Sigmoid colon (tissue), 4 donors: ENCODE measurements around the gene SPARC.

Source experiments
- POLR2A ChIP-seq, 2 donors: fragments of 450-650 bp; IDR thresholded peaks; one replicate each; pipeline ENCODE4 v1.6.1; 2016; ENCODE audit warnings: antibody characterized with exemption in 2 of 2, mild to moderate bottlenecking in 2 of 2, moderate library complexity in 2 of 2
- POLR2AphosphoS5 ChIP-seq, 4 donors: sonication (generic); formaldehyde crosslinking; IDR thresholded peaks; one replicate each; pipeline ENCODE4 v1.6.1; 2017; ENCODE audit warnings: antibody characterized with exemption in 4 of 4
- TF ChIP-seq, protein P1 (sequence below), 4 experiments: fragments of 450-650 bp in 3 of 4; fragments of 200-600 bp in 1 of 4; IDR thresholded peaks; one replicate each; pipeline ENCODE4 v1.5.1; 2016 to 2019; ENCODE audit warnings: antibody characterized with exemption in 4 of 4, mild to moderate bottlenecking in 3 of 4, moderate library complexity in 2 of 4

DNA sequence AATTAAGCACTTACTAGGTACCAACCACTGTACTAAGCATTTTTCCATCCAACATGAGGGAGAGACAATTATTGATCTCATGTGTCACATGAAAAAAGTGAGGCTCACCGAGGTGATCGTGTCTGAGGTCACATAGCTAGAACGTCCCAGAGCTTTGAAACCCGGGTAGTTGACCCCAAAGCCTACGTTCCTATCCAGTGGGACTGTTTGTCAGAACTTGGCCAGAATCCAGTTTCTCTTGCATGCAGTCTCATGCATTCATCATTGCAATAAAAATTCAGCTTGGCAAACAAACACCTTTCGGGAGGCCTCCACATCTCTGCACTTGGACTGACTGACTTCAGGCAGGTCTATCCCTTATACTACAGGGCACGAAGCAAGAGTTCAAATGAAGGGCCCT is 72.2 kb downstream of the SPARC start:
- TF ChIP-seq, protein P1, sequence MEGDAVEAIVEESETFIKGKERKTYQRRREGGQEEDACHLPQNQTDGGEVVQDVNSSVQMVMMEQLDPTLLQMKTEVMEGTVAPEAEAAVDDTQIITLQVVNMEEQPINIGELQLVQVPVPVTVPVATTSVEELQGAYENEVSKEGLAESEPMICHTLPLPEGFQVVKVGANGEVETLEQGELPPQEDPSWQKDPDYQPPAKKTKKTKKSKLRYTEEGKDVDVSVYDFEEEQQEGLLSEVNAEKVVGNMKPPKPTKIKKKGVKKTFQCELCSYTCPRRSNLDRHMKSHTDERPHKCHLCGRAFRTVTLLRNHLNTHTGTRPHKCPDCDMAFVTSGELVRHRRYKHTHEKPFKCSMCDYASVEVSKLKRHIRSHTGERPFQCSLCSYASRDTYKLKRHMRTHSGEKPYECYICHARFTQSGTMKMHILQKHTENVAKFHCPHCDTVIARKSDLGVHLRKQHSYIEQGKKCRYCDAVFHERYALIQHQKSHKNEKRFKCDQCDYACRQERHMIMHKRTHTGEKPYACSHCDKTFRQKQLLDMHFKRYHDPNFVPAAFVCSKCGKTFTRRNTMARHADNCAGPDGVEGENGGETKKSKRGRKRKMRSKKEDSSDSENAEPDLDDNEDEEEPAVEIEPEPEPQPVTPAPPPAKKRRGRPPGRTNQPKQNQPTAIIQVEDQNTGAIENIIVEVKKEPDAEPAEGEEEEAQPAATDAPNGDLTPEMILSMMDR (IDR thresholded peaks at IDR 0.05), result no peak
- TF ChIP-seq POLR2A (IDR thresholded peaks at IDR 0.05) (no peak), POLR2AphosphoS5 (IDR thresholded peaks at IDR 0.05) (no peak)
